Uterus (tissue), 2 donors: ENCODE data around the gene LINC01488.

Source experiments
- CTCF ChIP-seq, 4 experiments: fragments of 200-600 bp in 2 of 4; fragments of 450-650 bp in 2 of 4; sonication (generic) in 2 of 4; IDR thresholded peaks; one replicate each; pipeline ENCODE4 v1.5.1; 2016 to 2019; ENCODE audit warnings: antibody characterized with exemption in 4 of 4, mild to moderate bottlenecking in 2 of 4, moderate library complexity in 1 of 4
- POLR2A ChIP-seq, 2 donors: fragments of 450-650 bp; IDR thresholded peaks; one replicate each; pipeline ENCODE4 v1.6.1; 2016; ENCODE audit warnings: antibody characterized with exemption in 2 of 2, mild to moderate bottlenecking in 1 of 2, moderate library complexity in 1 of 2

- TF ChIP-seq CTCF (IDR thresholded peaks at IDR 0.05) (no peak), POLR2A (IDR thresholded peaks at IDR 0.05) (no peak)
Observed at GRCh38 chr11:69487849-69488542, 6.5 kb downstream of the LINC01488 start.
